GM12873 (cell line): ENCODE results near the gene C1QTNF7.
A peak's percentile ranks its signal among the peaks of the same experiment; 100 is the strongest.

Experiments
- TF ChIP-seq, protein P1 (sequence below): IDR thresholded peaks from 2 replicates; pipeline ENCODE4 v1.5.1; 2012; ENCODE audit warnings: low read depth, mild to moderate bottlenecking, moderate library complexity, low read length, control low read depth; ENCODE audit not compliant: insufficient read depth; ENCODE audit errors: missing control alignments

Gene C1QTNF7

GRCh38 chr4:15478724-15479088 lies 50.9 kb downstream of the C1QTNF7 start:
- TF ChIP-seq, protein P1, sequence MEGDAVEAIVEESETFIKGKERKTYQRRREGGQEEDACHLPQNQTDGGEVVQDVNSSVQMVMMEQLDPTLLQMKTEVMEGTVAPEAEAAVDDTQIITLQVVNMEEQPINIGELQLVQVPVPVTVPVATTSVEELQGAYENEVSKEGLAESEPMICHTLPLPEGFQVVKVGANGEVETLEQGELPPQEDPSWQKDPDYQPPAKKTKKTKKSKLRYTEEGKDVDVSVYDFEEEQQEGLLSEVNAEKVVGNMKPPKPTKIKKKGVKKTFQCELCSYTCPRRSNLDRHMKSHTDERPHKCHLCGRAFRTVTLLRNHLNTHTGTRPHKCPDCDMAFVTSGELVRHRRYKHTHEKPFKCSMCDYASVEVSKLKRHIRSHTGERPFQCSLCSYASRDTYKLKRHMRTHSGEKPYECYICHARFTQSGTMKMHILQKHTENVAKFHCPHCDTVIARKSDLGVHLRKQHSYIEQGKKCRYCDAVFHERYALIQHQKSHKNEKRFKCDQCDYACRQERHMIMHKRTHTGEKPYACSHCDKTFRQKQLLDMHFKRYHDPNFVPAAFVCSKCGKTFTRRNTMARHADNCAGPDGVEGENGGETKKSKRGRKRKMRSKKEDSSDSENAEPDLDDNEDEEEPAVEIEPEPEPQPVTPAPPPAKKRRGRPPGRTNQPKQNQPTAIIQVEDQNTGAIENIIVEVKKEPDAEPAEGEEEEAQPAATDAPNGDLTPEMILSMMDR: no peak

DNA sequence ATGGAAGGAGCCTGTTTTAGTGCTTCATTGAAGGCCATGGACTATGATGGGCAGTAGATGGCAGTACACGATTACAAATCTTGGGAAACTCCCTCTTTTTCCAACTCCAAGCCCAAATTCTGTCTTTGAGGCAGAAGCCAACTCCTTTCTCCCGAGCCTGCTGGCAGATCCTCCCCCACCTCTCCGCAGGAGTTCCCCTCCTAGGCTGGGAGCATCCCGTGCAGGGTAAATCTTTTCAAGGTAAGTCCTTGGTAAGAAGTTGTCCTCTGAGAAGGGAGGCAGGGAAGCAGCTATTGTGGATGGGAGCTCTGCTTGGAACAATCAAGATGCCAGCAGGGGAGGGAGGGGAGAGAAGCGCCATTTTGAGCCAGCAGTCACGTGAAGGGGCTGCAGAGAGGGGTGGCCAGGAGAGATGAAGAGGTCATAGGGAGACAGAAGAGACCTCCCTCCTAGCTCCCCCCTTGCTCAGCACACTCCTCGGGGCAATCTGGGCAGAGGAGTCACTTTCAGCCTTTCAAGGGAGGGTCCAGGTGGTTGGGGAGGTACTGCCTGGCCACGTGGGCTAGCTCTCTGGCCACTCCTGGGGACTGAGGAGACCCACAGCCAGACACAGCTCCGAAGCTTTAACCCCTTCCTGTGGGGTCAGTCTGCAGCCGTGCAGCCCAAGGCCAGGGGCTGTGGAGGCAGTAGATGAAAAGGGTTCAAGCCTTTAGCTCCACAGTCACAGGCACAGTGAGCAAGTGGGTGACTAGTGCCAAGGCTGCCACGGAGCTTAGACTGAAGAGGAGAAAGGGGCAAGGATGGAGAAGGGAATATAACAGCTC lies 51.5 kb downstream of the C1QTNF7 start:
- TF ChIP-seq, protein P1: peak; percentile 64

DNA sequence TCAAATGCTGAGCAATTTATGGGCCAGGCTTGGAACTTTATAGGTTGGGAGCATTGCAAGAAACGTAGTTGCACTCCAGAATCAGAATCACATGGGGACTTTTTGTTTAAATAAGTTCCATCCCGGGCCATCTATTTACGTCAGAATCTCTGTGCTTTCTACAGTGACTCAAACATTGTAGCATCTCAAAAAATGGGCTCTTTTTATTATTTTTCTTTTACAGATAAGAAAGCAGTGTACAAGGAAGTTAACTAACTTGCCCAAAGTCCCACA lies 52.0 kb downstream of the C1QTNF7 start:
- TF ChIP-seq, protein P1: no peak

- TF ChIP-seq, protein P1: no peak
Observed at GRCh38 chr4:15481961-15482745, 54.3 kb downstream of the C1QTNF7 start.

DNA sequence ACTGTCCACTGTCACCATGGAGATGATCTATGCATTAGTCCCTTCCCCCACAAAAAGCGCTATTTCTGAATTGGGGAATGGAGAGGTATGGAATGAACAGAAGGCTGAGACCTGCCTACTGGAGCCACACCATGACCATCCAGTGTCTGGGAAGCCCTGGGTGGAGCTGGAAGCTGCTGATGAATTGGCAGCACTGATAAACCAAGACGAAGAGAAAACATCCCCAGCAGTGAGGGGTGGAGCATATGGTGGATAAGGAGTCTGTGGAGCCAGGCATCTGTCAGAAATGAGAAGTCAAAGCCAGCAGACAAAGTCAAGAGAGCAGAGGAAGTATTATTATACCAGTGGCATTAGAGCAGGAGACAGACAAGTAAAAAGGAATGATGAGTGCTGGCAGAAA lies 55.0 kb downstream of the C1QTNF7 start:
- TF ChIP-seq, protein P1: no peak

DNA sequence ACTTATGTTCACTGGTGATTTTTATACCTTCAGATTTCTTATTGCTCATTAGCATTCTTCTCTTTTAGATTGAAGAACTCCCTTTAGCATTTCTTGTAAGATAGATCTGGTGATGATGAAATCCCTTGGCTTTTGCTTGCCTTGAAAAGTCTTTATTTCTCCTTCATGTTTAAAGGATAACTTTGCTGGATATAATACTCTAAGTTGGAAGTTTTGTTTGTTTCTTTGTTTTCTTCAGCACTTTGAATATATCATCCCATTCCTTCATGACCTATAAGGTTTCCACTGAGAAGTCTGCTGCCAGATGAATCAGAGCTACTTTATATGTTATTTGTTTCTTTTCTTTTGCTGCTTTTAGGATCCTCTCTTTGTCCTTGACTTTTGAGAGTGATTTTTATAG lies 60.3 kb downstream of the C1QTNF7 start:
- TF ChIP-seq, protein P1: no peak

DNA sequence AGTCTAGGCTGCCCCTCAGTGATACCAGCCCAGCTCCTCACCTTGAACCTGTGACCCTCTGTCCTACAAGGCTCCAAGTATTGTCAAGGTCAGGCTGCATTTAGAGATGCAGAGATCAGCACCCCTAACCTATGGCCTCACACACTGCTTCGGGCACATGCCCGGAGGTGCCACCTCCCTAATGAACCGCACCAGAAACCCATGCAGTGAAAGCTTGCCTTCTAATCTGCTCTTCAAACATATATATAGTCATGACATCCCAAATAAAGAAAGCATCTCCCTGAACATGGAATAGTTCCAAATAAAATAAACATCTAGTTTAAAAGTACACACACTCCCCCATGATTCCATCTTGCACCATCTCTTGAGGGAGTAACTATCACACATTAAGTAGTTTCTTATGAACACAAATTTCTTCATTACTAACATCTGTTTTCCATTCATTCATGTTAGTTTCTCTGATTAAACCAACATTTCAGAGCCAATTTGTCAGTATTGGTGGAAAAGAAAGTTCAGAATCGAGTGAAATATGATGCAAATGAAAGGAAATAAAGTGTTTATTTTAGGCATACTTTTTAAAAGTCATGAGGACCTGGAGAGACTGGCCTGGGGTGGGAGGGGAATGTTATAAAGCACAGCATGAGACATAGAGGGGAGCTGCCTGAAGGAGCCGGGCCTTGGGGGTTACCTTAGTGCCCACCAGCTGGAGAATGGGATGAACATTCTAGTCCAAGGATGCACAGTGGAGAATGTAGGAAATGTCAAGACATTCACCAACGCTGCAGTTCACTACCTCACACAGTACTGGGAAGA lies 61.0 kb downstream of the C1QTNF7 start:
- TF ChIP-seq, protein P1: no peak
